Lower lobe of right lung (tissue), 2 donors: ENCODE results near the gene LIMS2. TPM values are rescaled to one million over a fixed set of nuclear protein-coding genes. Genes with fewer than 3 reads are reported as not detected.

Experiments used
- ATAC-seq, 2 donors: fragments of 200-7000 bp; cut with Tn5 transposase; one replicate each; pipeline ENCODE4 v1.9.1; 2020 to 2022; ENCODE audit warnings: mild to moderate bottlenecking in 2 of 2, moderate library complexity in 2 of 2
- DNase-seq: peaks from one replicate; pipeline ENCODE4 v3.0.0-alpha.2; 2020
- H3K27ac ChIP-seq: fragments of 200-600 bp; one replicate; pipeline ENCODE4 v1.8.0; 2022
- H3K27me3 ChIP-seq: fragments of 200-600 bp; one replicate; pipeline ENCODE4 v1.8.0; 2022; ENCODE audit warnings: low read depth
- H3K36me3 ChIP-seq: fragments of 200-600 bp; one replicate; pipeline ENCODE4 v1.8.0; 2022; ENCODE audit warnings: mild to moderate bottlenecking
- H3K4me1 ChIP-seq: fragments of 200-600 bp; one replicate; pipeline ENCODE4 v1.8.0; 2022
- H3K4me3 ChIP-seq: fragments of 200-600 bp; one replicate; pipeline ENCODE4 v1.8.0; 2022; ENCODE audit warnings: mild to moderate bottlenecking
- H3K9me3 ChIP-seq: fragments of 200-600 bp; one replicate; pipeline ENCODE4 v1.8.0; 2022
- intact Hi-C: fragments of 100-400 bp; cut with DNase I; formaldehyde crosslinking; loops from one replicate; pipeline ENCODE4 v1.11.0; 2022
- total RNA-seq: library from RNA; stranded (reverse); fragmentation: NEBNext Ultra II Directional; extraction: Animal tissue kit (Norgen Biotek cat#: 25700); gene quantifications from one replicate; pipeline ENCODE4 v1.2.1, GENCODE V29; 2021
- TF ChIP-seq, protein P1 (sequence below): fragments of 200-600 bp; IDR thresholded peaks from one replicate; pipeline ENCODE4 v1.8.0; 2022; ENCODE audit warnings: antibody characterized with exemption, mild to moderate bottlenecking
- donor health status: DM: no; HTN: yes; CAD: no; lungs with severe emphysema.

Gene LIMS2
- total RNA-seq, 1 donor from 2014 or later, result 148 TPM

DNA sequence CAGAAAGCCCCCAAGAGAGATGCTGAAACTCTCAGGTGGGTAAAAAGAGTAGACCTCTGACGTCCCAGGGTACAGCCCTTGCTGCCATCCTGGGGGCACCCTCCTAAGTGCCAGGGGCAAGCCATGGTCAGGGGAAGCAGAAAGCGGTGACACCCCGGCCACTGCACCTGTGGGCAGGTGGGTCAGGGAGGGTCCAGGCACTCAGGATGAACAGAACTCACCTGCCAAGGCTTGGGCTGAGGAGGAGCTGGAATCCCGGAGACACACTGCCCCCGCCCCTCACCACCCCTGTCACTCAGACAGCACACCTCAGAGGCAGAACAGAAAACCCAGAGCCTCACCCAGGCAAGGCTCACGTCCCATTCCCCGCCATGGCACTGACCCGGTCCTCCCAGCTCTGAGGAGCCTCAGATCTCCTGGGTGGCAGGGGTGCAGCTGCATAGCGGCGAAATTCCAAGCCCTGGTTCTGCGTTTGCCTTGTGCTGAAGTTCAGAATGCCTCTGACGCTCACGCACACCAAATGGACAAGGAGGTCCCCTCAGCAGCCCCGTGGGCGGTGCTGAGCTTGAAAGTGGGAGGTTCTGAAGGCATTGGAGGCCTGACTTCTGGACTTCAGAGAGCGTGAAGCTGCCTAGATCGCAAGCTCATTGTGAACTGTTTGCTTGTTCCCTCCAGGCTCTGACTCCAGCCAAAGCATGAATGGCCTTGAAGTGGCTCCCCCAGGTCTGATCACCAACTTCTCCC, 25.1 kb downstream of the LIMS2 start:
- Histone ChIP-seq H3K27ac (peak overlapping the region; percentile 51), H3K4me3 (no peak overlapping the region), H3K9me3 (no peaks in the 10 kb centered on the region), H3K36me3 (peaks cover 25% of the 10 kb centered on the region), H3K27me3 (no peaks in the 10 kb centered on the region), H3K4me1 (peaks cover 64% of the 10 kb centered on the region)
- DNase-seq (peak; percentile 37), ATAC-seq (no peak)
- intact Hi-C loops, result no loop called here
- TF ChIP-seq, protein P1, sequence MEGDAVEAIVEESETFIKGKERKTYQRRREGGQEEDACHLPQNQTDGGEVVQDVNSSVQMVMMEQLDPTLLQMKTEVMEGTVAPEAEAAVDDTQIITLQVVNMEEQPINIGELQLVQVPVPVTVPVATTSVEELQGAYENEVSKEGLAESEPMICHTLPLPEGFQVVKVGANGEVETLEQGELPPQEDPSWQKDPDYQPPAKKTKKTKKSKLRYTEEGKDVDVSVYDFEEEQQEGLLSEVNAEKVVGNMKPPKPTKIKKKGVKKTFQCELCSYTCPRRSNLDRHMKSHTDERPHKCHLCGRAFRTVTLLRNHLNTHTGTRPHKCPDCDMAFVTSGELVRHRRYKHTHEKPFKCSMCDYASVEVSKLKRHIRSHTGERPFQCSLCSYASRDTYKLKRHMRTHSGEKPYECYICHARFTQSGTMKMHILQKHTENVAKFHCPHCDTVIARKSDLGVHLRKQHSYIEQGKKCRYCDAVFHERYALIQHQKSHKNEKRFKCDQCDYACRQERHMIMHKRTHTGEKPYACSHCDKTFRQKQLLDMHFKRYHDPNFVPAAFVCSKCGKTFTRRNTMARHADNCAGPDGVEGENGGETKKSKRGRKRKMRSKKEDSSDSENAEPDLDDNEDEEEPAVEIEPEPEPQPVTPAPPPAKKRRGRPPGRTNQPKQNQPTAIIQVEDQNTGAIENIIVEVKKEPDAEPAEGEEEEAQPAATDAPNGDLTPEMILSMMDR, result peak; percentile 12

DNA sequence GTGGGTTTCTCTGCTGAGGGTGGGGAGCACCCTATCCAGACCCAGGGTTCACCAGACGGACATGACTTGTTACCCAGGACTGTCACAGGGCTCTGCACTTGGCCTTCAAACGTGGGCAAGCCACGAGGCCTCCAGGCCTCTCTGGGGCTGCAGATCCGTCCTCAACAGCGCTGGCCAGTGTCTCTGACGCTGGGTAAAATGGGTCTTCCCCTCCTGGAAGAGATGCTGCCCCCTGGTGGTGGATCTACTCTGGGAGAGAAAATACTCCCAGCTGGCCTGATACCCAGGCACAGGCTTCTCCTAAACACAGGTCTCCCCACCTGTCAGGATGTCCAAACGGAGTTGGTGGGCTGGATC, 25.7 kb downstream of the LIMS2 start:
- Histone ChIP-seq H3K27ac (peak overlapping the region; percentile 51), H3K4me1 (peaks cover 59% of the 10 kb centered on the region), H3K36me3 (peaks cover 23% of the 10 kb centered on the region)

DNA sequence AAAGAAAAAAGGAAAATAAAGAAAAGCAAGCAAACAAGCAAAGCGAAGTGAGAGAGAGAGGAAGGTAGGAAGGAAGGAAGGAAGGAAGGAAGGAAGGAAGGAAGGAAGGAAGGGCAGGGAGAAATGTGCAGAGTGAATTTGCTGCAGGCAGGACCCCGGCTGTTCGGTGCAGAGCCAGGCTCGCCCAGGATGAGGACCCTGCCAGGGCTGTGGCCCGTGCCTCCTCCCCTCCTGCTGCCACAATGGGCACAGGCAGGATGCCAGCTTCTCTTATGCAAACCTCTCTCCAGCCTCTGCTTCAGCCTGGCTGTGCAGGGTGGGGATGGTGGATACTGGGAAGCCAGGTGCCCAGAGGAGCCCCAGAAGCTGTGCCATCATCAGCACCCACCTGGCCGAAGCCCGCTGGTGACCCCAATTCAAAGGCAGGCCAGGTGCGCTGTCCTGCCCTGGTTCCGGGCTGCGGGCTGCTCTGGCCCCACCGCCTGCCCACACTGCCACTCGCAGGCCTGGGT, 26.2 kb downstream of the LIMS2 start:
- H3K36me3 ChIP-seq, result peaks cover 18% of the 10 kb centered on the region
- intact Hi-C loops, result no loop called here
- H3K27me3 ChIP-seq, result no peaks in the 10 kb centered on the region
- ATAC-seq, result peak in 1 of 2 donors; percentile 78
- H3K27ac ChIP-seq, result peak overlapping the region; percentile 51
- TF ChIP-seq, protein P1, result no peak
- DNase-seq, result peak; percentile 51
- H3K4me3 ChIP-seq, result no peak overlapping the region
- no peaks in the 10 kb centered on the region for H3K9me3 ChIP-seq
- peaks cover 59% of the 10 kb centered on the region for H3K4me1 ChIP-seq

More for the DNA sequence above, 25.7 kb downstream of the LIMS2 start:
- TF ChIP-seq, protein P1, result peak; percentile 90
- Histone ChIP-seq H3K9me3 (no peaks in the 10 kb centered on the region), H3K27me3 (no peaks in the 10 kb centered on the region), H3K4me3 (no peak overlapping the region)
- peak; percentile 74 to 79 for ATAC-seq
- DNase-seq, result peak; percentile 71
- intact Hi-C loops, result no loop called here

DNA sequence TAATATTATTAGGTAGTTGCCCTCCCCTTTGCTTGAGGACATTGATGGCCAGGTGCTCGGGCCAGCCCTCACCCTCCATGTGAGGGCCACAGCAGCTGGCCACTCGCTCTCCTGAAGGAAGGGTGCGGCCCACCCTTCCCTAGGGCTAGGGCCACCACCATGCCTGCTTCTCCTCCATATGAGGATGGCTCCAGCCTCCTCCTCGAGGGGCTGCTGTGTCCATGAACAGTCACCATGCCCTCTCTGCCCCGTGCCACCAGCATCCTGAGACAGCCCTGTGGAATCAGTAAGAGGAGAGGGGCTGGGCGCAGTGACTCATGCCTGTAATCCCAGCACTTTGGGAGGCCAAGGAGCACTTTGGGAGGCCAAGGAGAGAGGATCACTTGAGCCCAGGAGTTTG, 27.0 kb downstream of the LIMS2 start:
- Histone ChIP-seq H3K27me3 (no peaks in the 10 kb centered on the region), H3K9me3 (no peaks in the 10 kb centered on the region), H3K27ac (no peak overlapping the region), H3K4me1 (peaks cover 59% of the 10 kb centered on the region), H3K36me3 (peaks cover 13% of the 10 kb centered on the region), H3K4me3 (no peak overlapping the region)
- peak; percentile 16 for DNase-seq
- ATAC-seq, result no peak
- TF ChIP-seq, protein P1, result no peak
- intact Hi-C loops, result no loop called here

DNA sequence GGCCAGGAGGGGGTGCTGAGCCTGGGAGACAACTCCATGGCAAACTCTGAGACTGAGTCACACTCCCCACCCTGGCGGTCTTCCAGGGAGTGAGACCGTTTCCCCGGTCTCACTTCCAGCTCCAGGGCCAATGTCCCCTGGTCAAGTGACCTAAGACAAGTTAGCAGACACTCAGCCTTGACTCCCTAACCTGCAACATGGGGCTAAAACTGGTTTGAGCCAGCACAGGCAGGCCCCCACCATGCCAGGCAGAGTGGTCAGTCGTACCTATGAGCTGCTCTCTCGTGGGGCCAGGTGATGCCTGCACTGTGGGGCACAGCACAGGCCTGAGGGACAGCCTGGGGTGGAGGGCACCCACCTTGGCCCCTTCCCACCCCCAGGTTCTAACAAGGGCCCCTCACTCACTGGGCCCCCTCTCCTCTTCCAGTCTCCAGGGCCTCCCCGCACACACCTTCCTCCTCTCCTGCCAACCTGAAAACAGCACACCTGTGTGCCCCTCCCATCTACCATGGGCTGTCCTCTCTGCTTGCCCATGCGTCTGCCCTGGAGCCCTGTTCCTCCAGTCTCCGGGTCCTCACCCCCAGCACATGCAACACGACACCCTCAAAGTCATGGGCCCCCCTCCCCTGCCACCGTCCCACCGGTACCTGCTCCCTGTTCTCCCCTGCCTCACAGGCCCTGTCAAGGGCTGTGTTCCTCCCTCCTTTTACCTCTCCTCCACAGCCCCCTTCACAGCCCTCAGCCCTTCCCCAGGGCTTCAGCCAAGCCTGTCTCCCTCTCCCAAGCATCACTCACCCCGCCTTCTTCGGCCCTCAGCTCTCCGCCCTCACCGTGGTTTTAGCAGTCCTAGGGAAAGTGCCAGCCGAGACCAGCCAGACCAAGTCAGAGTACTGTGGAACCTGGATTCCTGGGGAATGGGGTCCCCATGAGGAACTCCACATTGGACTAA, 27.8 kb downstream of the LIMS2 start:
- Histone ChIP-seq H3K36me3 (peaks cover 5% of the 10 kb centered on the region), H3K27me3 (no peaks in the 10 kb centered on the region), H3K27ac (peak overlapping the region; percentile 58), H3K9me3 (no peaks in the 10 kb centered on the region), H3K4me3 (no peak overlapping the region), H3K4me1 (peaks cover 53% of the 10 kb centered on the region)
- intact Hi-C loops, result no loop called here
- DNase-seq (peak; percentile 41), ATAC-seq (no peak)
- TF ChIP-seq, protein P1, result no peak
